Heart left ventricle (tissue), 16 donors: ENCODE data around the gene PREX1. TPM values are rescaled to one million over a fixed set of nuclear protein-coding genes. Genes with fewer than 3 reads are reported as not detected.

Experiments used
- ATAC-seq, 4 donors: fragments of 200-7000 bp; cut with Tn5 transposase; one replicate each; pipeline ENCODE4 v1.9.1; 2020 to 2022; ENCODE audit warnings: moderate library complexity in 4 of 4, mild to moderate bottlenecking in 3 of 4, moderate number of reproducible peaks in 1 of 4
- DNase-seq, 5 donors: peaks; one replicate each; pipeline ENCODE4 v3.0.0-alpha.2; 2020
- H3K27ac ChIP-seq, 12 donors: fragments of 200-600 bp; sonication (generic) in 4 of 12; one replicate each; pipeline versions ENCODE4 v1.5.0 to v1.8.0; 2016 to 2022; ENCODE audit warnings: mild to moderate bottlenecking in 2 of 12
- H3K27me3 ChIP-seq, 9 donors: fragments of 200-600 bp; sonication (generic) in 2 of 9; one replicate each; pipeline versions ENCODE4 v1.5.1 to v1.8.0; 2016 to 2022; ENCODE audit warnings: mild to moderate bottlenecking in 3 of 9
- H3K36me3 ChIP-seq, 9 donors: fragments of 200-600 bp; sonication (generic) in 2 of 9; one replicate each; pipeline versions ENCODE4 v1.5.0 to v1.8.0; 2018 to 2022; ENCODE audit warnings: mild to moderate bottlenecking in 2 of 9
- H3K4me1 ChIP-seq, 12 donors: fragments of 200-600 bp; sonication (generic) in 4 of 12; one replicate each; pipeline versions ENCODE4 v1.5.0 to v1.8.0; 2016 to 2022; ENCODE audit warnings: mild to moderate bottlenecking in 3 of 12
- H3K4me3 ChIP-seq, 12 donors: fragments of 200-600 bp; sonication (generic) in 4 of 12; one replicate each; pipeline versions ENCODE4 v1.5.0 to v1.8.0; 2017 to 2022; ENCODE audit warnings: mild to moderate bottlenecking in 9 of 12, moderate library complexity in 4 of 12
- H3K9me3 ChIP-seq, 12 donors: fragments of 200-600 bp; sonication (generic) in 4 of 12; one replicate each; pipeline versions ENCODE4 v1.5.0 to v1.8.0; 2016 to 2022; ENCODE audit warnings: mild to moderate bottlenecking in 1 of 12
- POLR2A ChIP-seq, 2 donors: fragments of 450-650 bp; IDR thresholded peaks; one replicate each; pipeline ENCODE4 v1.6.1; 2017; ENCODE audit warnings: antibody characterized with exemption in 2 of 2, mild to moderate bottlenecking in 2 of 2, moderate library complexity in 2 of 2
- whole genome bisulfite sequencing, 4 donors: extraction: QIAGEN DNeasy Blood & Tissue Kit in 2 of 4; methylation state at CpG; one replicate each; pipeline versions ENCODE4 v1.1.5 to v1.1.7; 2013 to 2018; 5-methylcytosine and 5-hydroxymethylcytosine counted together
- intact Hi-C, 10 donors: fragments of 100-400 bp; cut with DNase I; formaldehyde crosslinking; loops; one replicate each; pipeline versions ENCODE4 v1.11.1 to v1.14.2; 2022
- polyA plus RNA-seq, 2 donors: library from polyadenylated mRNA; stranded (reverse); fragments of 200-250 nt; gene quantifications; one replicate each; pipeline ENCODE4 v1.2.3, GENCODE V29; 2013
- total RNA-seq, 9 donors: library from RNA; depleted of rRNA in 2 of 9; stranded (reverse); fragments of >200 nt in 2 of 9; fragmentation: NEBNext Ultra II Directional in 3 of 9; extraction: Animal tissue kit (Norgen Biotek cat#: 25700) in 3 of 9; gene quantifications; one replicate each; pipeline versions ENCODE4 v1.1.0 to v1.2.4, GENCODE V29; 2016 to 2023
- TF ChIP-seq, protein P1 (sequence below), 12 donors: fragments of 200-600 bp; sonication (generic) in 4 of 12; IDR thresholded peaks; one replicate each; pipeline versions ENCODE4 v1.5.0 to v1.8.0; 2018 to 2022; ENCODE audit warnings: antibody characterized with exemption in 12 of 12, mild to moderate bottlenecking in 5 of 12
- donor health status: ischemic (EF 13 %, LVEDD 7.1; RV severe dilation, severe dysfunction).
- donor health status: healthy with polysubstance abuse.
- donor health status: DM: no; HTN: yes; CAD: no.
- donor health status: DM: no; HTN: no; CAD: no.
- donor health status: ischemic (EF 25% LVEDD 6.9; RV normal size, moderate dysfunction).
- donor health status: ischemic (EF 25% LVEDD 5.7; RV mildly dilated, moderate dysfunction).
- donor health status: healthy.
- donor health status: DM: yes; HTN: yes; CAD: no.
- donor health status: ischemic (EF 35%, LVEDD 5.7; RV mildly dilated, moderate dysfunction).
- donor health status: nonischemic (EF 11% LVEDD 7.7; RV severe dilation, severe dysfunction).
- donor health status: DM: yes; HTN: yes; CAD: no.
- donor health status: PGD.
- donor health status: ischemic (EF 29% LVEDD 5.4; RV normal size, mild dysfunction).
- donor health status: nonischemic (EF 23%, LVEDD 6.1; RV moderate dilation, normal function).

Gene PREX1
- total and polyA plus RNA-seq, 11 donors = 7.2 to 41.5 (median 11.9) TPM

DNA sequence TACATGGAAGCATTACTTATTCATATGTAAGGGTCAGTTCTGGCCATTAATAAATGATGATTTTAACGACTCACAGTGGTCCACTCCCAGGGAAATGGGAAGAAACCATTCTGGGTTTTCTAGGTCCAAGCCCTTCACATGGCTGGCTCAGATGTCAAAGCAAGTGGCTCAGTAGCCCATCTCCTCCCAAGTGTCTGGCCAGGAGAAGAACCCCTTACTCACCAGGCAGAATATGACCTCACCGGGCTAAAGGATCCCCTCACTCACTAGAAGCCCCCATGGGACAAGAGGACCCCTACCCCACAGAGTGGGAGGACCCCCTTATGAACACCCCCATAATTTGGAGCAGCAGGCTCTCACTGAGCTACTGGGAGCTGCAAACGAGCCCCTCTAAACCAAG lies 34.0 kb downstream of the PREX1 start:
- no peaks in the 10 kb centered on the region for H3K9me3 ChIP-seq
- no peak for DNase-seq
- H3K4me3 ChIP-seq = no peak overlapping the region
- peaks cover 0 to 80% (median 20%) of the 10 kb centered on the region in 12 donors for H3K4me1 ChIP-seq
- TF ChIP-seq POLR2A (IDR thresholded peaks at IDR 0.05) = no peak
- TF ChIP-seq, protein P1, sequence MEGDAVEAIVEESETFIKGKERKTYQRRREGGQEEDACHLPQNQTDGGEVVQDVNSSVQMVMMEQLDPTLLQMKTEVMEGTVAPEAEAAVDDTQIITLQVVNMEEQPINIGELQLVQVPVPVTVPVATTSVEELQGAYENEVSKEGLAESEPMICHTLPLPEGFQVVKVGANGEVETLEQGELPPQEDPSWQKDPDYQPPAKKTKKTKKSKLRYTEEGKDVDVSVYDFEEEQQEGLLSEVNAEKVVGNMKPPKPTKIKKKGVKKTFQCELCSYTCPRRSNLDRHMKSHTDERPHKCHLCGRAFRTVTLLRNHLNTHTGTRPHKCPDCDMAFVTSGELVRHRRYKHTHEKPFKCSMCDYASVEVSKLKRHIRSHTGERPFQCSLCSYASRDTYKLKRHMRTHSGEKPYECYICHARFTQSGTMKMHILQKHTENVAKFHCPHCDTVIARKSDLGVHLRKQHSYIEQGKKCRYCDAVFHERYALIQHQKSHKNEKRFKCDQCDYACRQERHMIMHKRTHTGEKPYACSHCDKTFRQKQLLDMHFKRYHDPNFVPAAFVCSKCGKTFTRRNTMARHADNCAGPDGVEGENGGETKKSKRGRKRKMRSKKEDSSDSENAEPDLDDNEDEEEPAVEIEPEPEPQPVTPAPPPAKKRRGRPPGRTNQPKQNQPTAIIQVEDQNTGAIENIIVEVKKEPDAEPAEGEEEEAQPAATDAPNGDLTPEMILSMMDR (IDR thresholded peaks at IDR 0.05) = no peak
- no peak for ATAC-seq
- peaks cover 0 to 5% (median 0%) of the 10 kb centered on the region in 9 donors for H3K36me3 ChIP-seq
- intact Hi-C loops = no loop called here
- no peaks in the 10 kb centered on the region for H3K27me3 ChIP-seq
- H3K27ac ChIP-seq = no peak overlapping the region
- WGBS, 4 donors = 80 to 85% (median 82%) methylated on average over 3 of the region's 3 CpGs

DNA sequence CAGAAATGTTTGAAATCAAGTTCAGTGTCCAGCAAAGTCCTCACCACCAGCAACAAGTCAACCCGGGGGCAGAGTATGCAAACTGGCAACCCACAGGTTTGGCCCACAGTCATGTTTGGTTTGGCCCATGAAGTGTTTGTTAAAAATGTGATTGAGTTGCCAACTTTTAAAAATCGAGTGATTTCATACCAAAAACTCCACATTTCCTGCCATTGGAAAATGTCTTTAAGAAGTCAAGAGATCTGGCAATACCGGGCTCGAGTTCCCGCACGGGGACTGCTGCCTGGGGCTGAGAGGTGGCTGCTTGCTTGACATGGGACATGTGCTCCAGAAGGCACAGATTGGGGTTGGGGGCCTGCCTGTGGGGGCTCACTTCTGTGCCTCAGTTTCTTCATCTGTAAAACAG lies 36.1 kb downstream of the PREX1 start:
- ATAC-seq (no peak), DNase-seq (no peak)
- WGBS, 4 donors = 65 to 75% (median 70%) methylated on average over 6 of the region's 6 CpGs
- H3K27me3 ChIP-seq = no peaks in the 10 kb centered on the region
- intact Hi-C loops = no loop called here
- no peak overlapping the region for H3K27ac ChIP-seq
- peaks cover 0 to 5% (median 0%) of the 10 kb centered on the region in 9 donors for H3K36me3 ChIP-seq
- no peak for TF ChIP-seq POLR2A (IDR thresholded peaks at IDR 0.05)
- TF ChIP-seq, protein P1 (IDR thresholded peaks at IDR 0.05) = no peak
- no peak overlapping the region for H3K4me3 ChIP-seq
- no peaks in the 10 kb centered on the region for H3K9me3 ChIP-seq
- H3K4me1 ChIP-seq = peaks cover 0 to 82% (median 17%) of the 10 kb centered on the region in 12 donors

DNA sequence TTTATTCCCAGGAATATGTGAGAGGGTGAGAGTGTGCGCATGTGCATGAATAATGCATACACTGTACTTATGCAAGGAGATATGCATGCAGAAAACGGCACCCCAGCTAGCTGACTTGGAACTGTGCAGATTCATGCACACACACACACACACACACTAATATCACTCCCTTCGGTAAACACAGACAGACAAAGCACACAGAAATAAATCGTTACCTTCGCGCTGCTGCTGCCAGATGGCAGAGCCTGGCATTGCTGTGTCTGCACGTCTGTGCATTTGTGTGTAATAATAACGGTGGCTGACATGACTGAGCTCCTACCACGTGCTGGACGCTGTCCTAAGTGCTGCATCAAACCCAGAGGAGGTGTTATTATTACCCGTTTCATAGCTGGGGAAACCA lies 36.8 kb downstream of the PREX1 start:
- no peak for TF ChIP-seq POLR2A (IDR thresholded peaks at IDR 0.05)
- TF ChIP-seq, protein P1 (IDR thresholded peaks at IDR 0.05) = no peak
- no peak overlapping the region for H3K27ac ChIP-seq
- DNase-seq = no peak
- peaks cover 0 to 5% (median 0%) of the 10 kb centered on the region in 9 donors for H3K36me3 ChIP-seq
- ATAC-seq = peak in 3 of 4 donors; percentile 21 to 48 (median 31)
- intact Hi-C loops = no loop called here
- no peaks in the 10 kb centered on the region for H3K27me3 ChIP-seq
- WGBS, 4 donors = 40 to 56% (median 49%) methylated on average over 11 of the region's 11 CpGs
- H3K9me3 ChIP-seq = no peaks in the 10 kb centered on the region
- H3K4me3 ChIP-seq = no peak overlapping the region
- peaks cover 0 to 82% (median 17%) of the 10 kb centered on the region in 12 donors for H3K4me1 ChIP-seq

DNA sequence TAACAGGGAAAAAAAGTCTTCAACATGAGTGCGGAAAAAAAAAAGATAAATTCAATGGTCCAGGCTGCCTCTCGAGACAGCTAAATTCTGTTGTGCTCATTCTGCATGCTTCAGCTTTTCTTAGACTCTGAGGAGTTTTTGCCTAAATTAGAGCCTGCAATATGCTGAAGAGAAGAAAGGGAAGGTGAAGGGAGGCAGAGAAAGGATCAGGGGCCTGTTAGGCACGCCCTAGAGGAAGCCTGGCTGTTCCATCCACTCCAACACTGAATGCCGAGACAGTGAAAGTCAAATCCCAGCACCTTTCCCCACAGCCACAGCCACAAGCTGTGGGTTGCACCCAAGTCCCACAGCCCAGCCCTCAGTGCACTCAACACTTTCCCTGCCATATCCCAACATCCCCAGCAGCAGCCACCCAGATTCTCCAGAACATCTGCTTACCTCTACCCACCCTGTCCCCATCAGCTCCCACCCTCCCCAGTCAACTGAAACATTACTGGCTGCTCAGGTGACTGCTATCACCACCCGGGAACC lies 37.3 kb downstream of the PREX1 start:
- TF ChIP-seq POLR2A (IDR thresholded peaks at IDR 0.05) = no peak
- TF ChIP-seq, protein P1 (IDR thresholded peaks at IDR 0.05) = no peak
- Histone ChIP-seq H3K4me1 (peaks cover 0 to 81% (median 17%) of the 10 kb centered on the region in 12 donors), H3K36me3 (peaks cover 0 to 5% (median 0%) of the 10 kb centered on the region in 9 donors), H3K27me3 (no peaks in the 10 kb centered on the region), H3K4me3 (no peak overlapping the region), H3K27ac (no peak overlapping the region), H3K9me3 (no peaks in the 10 kb centered on the region)
- intact Hi-C loops = no loop called here
- peak in 1 of 4 donors; percentile 20 for ATAC-seq
- DNase-seq = no peak
- 65 to 82% (median 68%) methylated on average over 5 of the region's 5 CpGs for WGBS, 4 donors
